Effector CD4-positive, alpha-beta T cell (primary cell): ENCODE results near the gene CYP4F11.
"Not testable (repeated sequence)": the region's sequence is repeated elsewhere in the genome, so short reads cannot be mapped to it uniquely, and the experiment has no call there.

ENCODE experiments used
- DNase-seq: peaks from one replicate; pipeline ENCODE4 v3.0.0-alpha.2; 2020

The CYP4F11 gene

GRCh38 chr19:15919243-15919642 lies 15.1 kb downstream of the CYP4F11 start:
- DNase-seq, result no peak

GRCh38 chr19:15915109-15915508 lies 19.2 kb downstream of the CYP4F11 start:
- DNase-seq, result no peak

GRCh38 chr19:15913830-15914229 lies 20.5 kb downstream of the CYP4F11 start:
- no peak for DNase-seq

GRCh38 chr19:15913384-15913783 lies 20.9 kb downstream of the CYP4F11 start:
- no peak for DNase-seq

GRCh38 chr19:15911599-15912235 lies 22.6 kb downstream of the CYP4F11 start:
- no peak for DNase-seq

GRCh38 chr19:15905026-15905425 lies 29.3 kb downstream of the CYP4F11 start:
- no peak for DNase-seq

GRCh38 chr19:15902898-15903297 lies 31.4 kb downstream of the CYP4F11 start:
- not testable (repeated sequence) for DNase-seq

- no peak for DNase-seq
Measured at GRCh38 chr19:15902254-15902653, 32.1 kb downstream of the CYP4F11 start.

- no peak for DNase-seq
Measured at GRCh38 chr19:15900504-15900903, 33.8 kb downstream of the CYP4F11 start.

- not testable (repeated sequence) for DNase-seq
Measured at GRCh38 chr19:15900032-15900431, 34.3 kb downstream of the CYP4F11 start.

GRCh38 chr19:15899561-15899960 lies 34.8 kb downstream of the CYP4F11 start:
- not testable (repeated sequence) for DNase-seq

GRCh38 chr19:15897738-15898276 lies 36.5 kb downstream of the CYP4F11 start, which contains the start of gene CYP4F2:
Gene CYP4F2 (minus strand): TSS chr19:15898074. CDS start chr19:15897611, 463 bp downstream.
- DNase-seq, result no peak

- no peak for DNase-seq
Measured at GRCh38 chr19:15897026-15897737, 37.1 kb downstream of the CYP4F11 start.

- no peak for DNase-seq
Measured at GRCh38 chr19:15895876-15896430, 38.4 kb downstream of the CYP4F11 start.

GRCh38 chr19:15894359-15894758 lies 40.0 kb downstream of the CYP4F11 start:
- DNase-seq, result no peak

- DNase-seq, result no peak
Measured at GRCh38 chr19:15893477-15893876, 40.9 kb downstream of the CYP4F11 start.

- DNase-seq, result no peak
Measured at GRCh38 chr19:15892012-15892411, 42.3 kb downstream of the CYP4F11 start.

GRCh38 chr19:15891434-15891833 lies 42.9 kb downstream of the CYP4F11 start:
- DNase-seq, result no peak

GRCh38 chr19:15889339-15889738 lies 45.0 kb downstream of the CYP4F11 start:
- DNase-seq, result not testable (repeated sequence)

- no peak for DNase-seq
Measured at GRCh38 chr19:15885919-15886318, 48.4 kb downstream of the CYP4F11 start.

GRCh38 chr19:15885167-15885566 lies 49.2 kb downstream of the CYP4F11 start:
- DNase-seq, result no peak

- not testable (repeated sequence) for DNase-seq
Measured at GRCh38 chr19:15883329-15883728, 51.0 kb downstream of the CYP4F11 start.

GRCh38 chr19:15874821-15875474 lies 59.4 kb downstream of the CYP4F11 start:
- no peak for DNase-seq
